AG09309 (cell line): Measurements from ENCODE around the gene HMCN1.

Experiments used
- DNase-seq: peaks from one replicate; pipeline ENCODE4 v3.0.0-alpha.2; 2010; ENCODE audit warnings: low read depth
- H3K4me3 ChIP-seq: 2 replicates; pipeline ENCODE4 v1.5.1; 2011; ENCODE audit warnings: mild to moderate bottlenecking, low read depth, low read length, moderate library complexity; ENCODE audit not compliant: control insufficient read depth
- CTCF ChIP-seq: IDR thresholded peaks from 2 replicates; pipeline ENCODE4 v1.5.1; 2011; ENCODE audit warnings: mild to moderate bottlenecking, low read depth, low read length, inconsistent platforms; ENCODE audit not compliant: insufficient read depth, control insufficient read depth; ENCODE audit errors: missing control alignments

HMCN1 gene

DNA sequence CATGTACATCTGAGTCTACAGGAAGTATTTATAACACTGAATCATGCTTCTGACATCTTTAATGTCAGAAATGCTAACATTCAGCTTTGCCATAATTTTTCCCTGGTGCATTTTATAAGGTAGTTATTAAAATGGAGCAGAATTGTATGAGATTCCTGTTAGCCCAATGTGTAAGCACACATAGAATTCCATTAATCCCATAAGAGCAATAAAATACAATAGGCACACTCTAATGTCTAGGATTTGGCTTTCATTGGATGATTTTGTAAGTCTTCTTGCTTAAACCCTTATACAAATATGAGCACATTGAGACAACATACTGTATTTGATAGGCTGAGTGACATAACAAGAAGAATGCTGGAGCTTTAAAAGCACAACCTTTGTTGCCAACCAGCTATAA lies 256.4 kb downstream of the HMCN1 start:
- no peak for TF ChIP-seq CTCF
- no peak for DNase-seq
- H3K4me3 ChIP-seq = no peak overlapping the region

GRCh38 chr1:185991266-185991665 lies 257.1 kb downstream of the HMCN1 start:
- TF ChIP-seq CTCF = no peak
- H3K4me3 ChIP-seq = no peak overlapping the region
- DNase-seq = no peak

- H3K4me3 ChIP-seq = no peak overlapping the region
- DNase-seq = no peak
- no peak for TF ChIP-seq CTCF
These were observed 262.0 kb downstream of the HMCN1 start for GRCh38 chr1:185996211-185996610.

DNA sequence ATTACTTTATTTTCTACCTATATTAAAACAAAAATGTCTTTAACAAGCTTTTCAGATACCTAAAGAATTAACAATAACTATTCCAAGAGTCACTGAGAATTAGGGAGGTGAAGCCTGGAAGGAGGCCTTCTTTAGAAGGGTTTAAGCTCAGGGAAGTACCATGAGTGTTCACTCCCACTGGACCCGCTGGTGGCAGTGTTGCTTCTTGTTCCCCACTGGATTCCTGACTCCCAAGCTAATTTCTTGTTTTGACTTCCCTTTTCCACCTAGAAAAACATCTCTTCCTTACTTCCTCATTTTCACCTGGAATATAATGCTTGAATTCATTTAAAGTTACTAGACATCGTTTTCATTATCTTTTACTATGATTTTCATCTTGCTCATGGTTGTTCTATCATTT lies 264.2 kb downstream of the HMCN1 start:
- TF ChIP-seq CTCF = no peak
- H3K4me3 ChIP-seq = no peak overlapping the region
- DNase-seq = no peak

DNA sequence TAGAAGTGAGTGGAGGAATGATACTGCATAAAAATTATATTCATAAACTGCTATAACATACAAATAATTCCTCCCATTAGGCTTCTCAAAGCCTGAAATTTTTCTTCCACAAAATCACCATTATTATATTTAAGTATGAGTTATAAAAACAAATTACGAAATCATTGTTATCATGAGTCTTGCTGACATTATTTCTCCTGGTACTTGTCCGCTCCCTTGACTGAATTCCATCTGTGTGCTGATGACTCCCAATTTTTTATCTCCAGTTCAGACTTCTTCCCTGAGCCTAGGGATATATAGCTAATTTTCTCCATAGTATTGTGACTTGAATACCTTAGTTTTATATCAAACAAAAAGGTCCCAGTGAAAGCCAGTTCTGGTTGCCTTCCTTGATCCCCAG lies 268.2 kb downstream of the HMCN1 start:
- TF ChIP-seq CTCF = no peak

GRCh38 chr1:186009039-186009737 lies 275.0 kb downstream of the HMCN1 start:
- no peak overlapping the region for H3K4me3 ChIP-seq
- TF ChIP-seq CTCF = no peak
- DNase-seq = no peak

More for the DNA sequence above, 268.2 kb downstream of the HMCN1 start:
- DNase-seq = no peak
- no peak overlapping the region for H3K4me3 ChIP-seq
